Kidney (tissue), 14 donors: ENCODE measurements around the gene ATRAID. TPM values are rescaled to one million over a fixed set of nuclear protein-coding genes. Genes with fewer than 3 reads are reported as not detected.

ENCODE experiments used
- DNase-seq, 5 donors: peaks; one replicate each; pipeline ENCODE4 v3.0.0-alpha.2; 2013 to 2020
- FAIRE-seq: peaks from 2 replicates; lab custom pipeline; 2012; peaks lifted over from hg19 to GRCh38; lab: Jason Lieb, UNC
- H3K27ac ChIP-seq, 2 donors: one replicate each; pipeline ENCODE4 v1.7.0; 2013; ENCODE audit warnings: low read depth in 2 of 2, low read length in 2 of 2, inconsistent platforms in 1 of 2
- H3K27me3 ChIP-seq: one replicate; pipeline ENCODE4 v1.7.1; 2013; ENCODE audit warnings: low read length, inconsistent platforms; ENCODE audit not compliant: control insufficient read depth, insufficient read depth
- H3K36me3 ChIP-seq, 3 donors: one replicate each; pipeline versions ENCODE4 v1.7.0 to v1.7.1; 2013; ENCODE audit warnings: low read length in 3 of 3, control low read depth in 1 of 3, inconsistent platforms in 1 of 3; ENCODE audit not compliant: insufficient read depth in 3 of 3, control insufficient read depth in 2 of 3
- H3K4me1 ChIP-seq, 3 donors: one replicate each; pipeline versions ENCODE4 v1.7.0 to v1.7.1; 2013; ENCODE audit warnings: low read length in 3 of 3, inconsistent platforms in 1 of 3, low read depth in 1 of 3; ENCODE audit not compliant: control insufficient read depth in 2 of 3, insufficient read depth in 2 of 3
- H3K4me3 ChIP-seq, 3 donors: one replicate each; pipeline versions ENCODE4 v1.7.0 to v1.8.1; 2013; ENCODE audit warnings: low read length in 3 of 3, control low read depth in 1 of 3, inconsistent platforms in 1 of 3
- H3K9ac ChIP-seq, 3 donors: one replicate each; pipeline versions ENCODE4 v1.7.0 to v1.7.1; 2013; ENCODE audit warnings: low read length in 3 of 3, control low read depth in 1 of 3, inconsistent platforms in 1 of 3
- H3K9me3 ChIP-seq, 3 donors: one replicate each; pipeline versions ENCODE4 v1.7.0 to v1.7.1; 2013; ENCODE audit warnings: low read length in 3 of 3, control low read depth in 1 of 3, inconsistent platforms in 1 of 3; ENCODE audit not compliant: control insufficient read depth in 2 of 3, insufficient read depth in 1 of 3
- CTCF ChIP-seq: IDR thresholded peaks from 3 replicates; pipeline ENCODE4 v1.5.1; 2012; ENCODE audit warnings: mild to moderate bottlenecking, moderate library complexity, borderline replicate concordance; ENCODE audit not compliant: insufficient read depth; ENCODE audit errors: extremely low read depth
- intact Hi-C: fragments of 100-400 bp; cut with DNase I; formaldehyde crosslinking; loops from one replicate; pipeline ENCODE4 v1.11.1; 2022
- polyA plus RNA-seq: library from polyadenylated mRNA; stranded (reverse); fragments of 350-450 nt; fragmentation: Illumina TruSeq; extraction: RNeasy Lipid Tissue Mini Kit (QIAGEN cat#74804); gene quantifications from one replicate; pipeline ENCODE4 v1.2.3, GENCODE V29; 2014; ENCODE audit warnings: low read depth, low replicate concordance; ENCODE audit not compliant: insufficient read depth
- total RNA-seq: library from RNA; stranded (reverse); fragmentation: NEBNext Ultra II Directional; extraction: Animal tissue kit (Norgen Biotek cat#: 25700); gene quantifications from one replicate; pipeline ENCODE4 v1.2.1, GENCODE V29; 2021
- donor health status: control.
- donor health status: control.
- donor health status: control.
- donor health status: control.
- donor health status: control.
- donor health status: DM: yes; HTN: yes; CAD: no.
- donor health status: Normal renal cell carcinoma (clear cell type).

The ATRAID gene
- total and polyA plus RNA-seq, 2 donors from 2014 or later, result 119 to 279 TPM

- Histone ChIP-seq H3K4me3 (no peak overlapping the region), H3K4me1 (peaks cover 0 to 9% (median 8%) of the 10 kb centered on the region in 3 donors), H3K9ac (no peak overlapping the region), H3K36me3 (no peaks in the 10 kb centered on the region), H3K27ac (no peak overlapping the region), H3K27me3 (peaks cover 24% of the 10 kb centered on the region), H3K9me3 (no peaks in the 10 kb centered on the region)
- no peak for TF ChIP-seq CTCF
- intact Hi-C loops, result no loop called here
- DNase-seq (peak in 1 of 5 donors; percentile 22), FAIRE-seq (no peak)
Observed at GRCh38 chr2:27261926-27262298, 50.1 kb downstream of the ATRAID start.

GRCh38 chr2:27262379-27263286, 50.8 kb downstream of the ATRAID start, which contains the start of gene SLC30A3:
Gene SLC30A3, minus strand, starts transcription at chr2:27263047. Its CDS starts 141 bp downstream, at chr2:27262906.
- H3K4me1 ChIP-seq, result peaks cover 0 to 9% (median 8%) of the 10 kb centered on the region in 3 donors
- H3K27me3 ChIP-seq, result peaks cover 26% of the 10 kb centered on the region
- no peak within 1 kb of the TSS for H3K9ac ChIP-seq
- intact Hi-C loops, result no loop called here
- DNase-seq (peak; percentile 60 to 87 (median 81)), FAIRE-seq (no peak)
- no peaks in the 10 kb centered on the region for H3K9me3 ChIP-seq
- H3K36me3 ChIP-seq, result no peaks in the 10 kb centered on the region
- no peak within 1 kb of the TSS for H3K27ac ChIP-seq
- H3K4me3 ChIP-seq, result peak within 1 kb of the TSS in 1 of 3 donors; percentile 48
- no peak for TF ChIP-seq CTCF

GRCh38 chr2:27263287-27264252, 51.7 kb downstream of the ATRAID start:
- Histone ChIP-seq H3K27ac (no peak overlapping the region), H3K36me3 (no peaks in the 10 kb centered on the region), H3K4me3 (peak overlapping the region in 1 of 3 donors; percentile 48), H3K9ac (no peak overlapping the region), H3K4me1 (peaks cover 0 to 9% (median 8%) of the 10 kb centered on the region in 3 donors), H3K27me3 (peaks cover 26% of the 10 kb centered on the region), H3K9me3 (no peaks in the 10 kb centered on the region)
- DNase-seq (peak in 4 of 5 donors; percentile 14 to 67 (median 48)), FAIRE-seq (no peak)
- TF ChIP-seq CTCF, result no peak
- intact Hi-C loops, result no loop called here
